Measurements from ENCODE around the gene ATG16L2.
A peak's percentile ranks its signal among the peaks of the same experiment; 100 is the strongest.
"Not testable (repeated sequence)": the region's sequence is repeated elsewhere in the genome, so short reads cannot be mapped to it uniquely, and the experiment has no call there.

ATG16L2 gene

DNA sequence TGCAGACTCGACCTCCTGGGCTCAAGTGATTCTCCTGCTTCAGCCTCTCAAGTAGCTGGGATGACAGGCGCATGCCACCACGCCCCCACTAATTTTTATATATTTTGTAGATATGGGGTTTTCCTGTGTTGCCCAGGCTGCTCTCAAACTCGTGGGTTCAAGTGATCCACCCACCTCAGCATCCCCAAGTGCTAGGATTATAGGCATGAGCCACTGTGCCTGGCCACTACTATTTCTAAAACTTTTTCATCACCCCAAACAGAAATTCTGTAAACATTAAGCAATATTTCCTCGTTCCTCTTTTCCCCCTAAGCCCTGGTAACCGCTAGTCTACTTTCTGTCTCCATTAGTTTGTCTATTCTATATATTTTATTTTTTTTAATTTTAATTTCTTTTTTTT, 9.0 kb upstream of the ATG16L2 start:
- DNase-seq (ENCODE audit: low spot score), result no peak

DNA sequence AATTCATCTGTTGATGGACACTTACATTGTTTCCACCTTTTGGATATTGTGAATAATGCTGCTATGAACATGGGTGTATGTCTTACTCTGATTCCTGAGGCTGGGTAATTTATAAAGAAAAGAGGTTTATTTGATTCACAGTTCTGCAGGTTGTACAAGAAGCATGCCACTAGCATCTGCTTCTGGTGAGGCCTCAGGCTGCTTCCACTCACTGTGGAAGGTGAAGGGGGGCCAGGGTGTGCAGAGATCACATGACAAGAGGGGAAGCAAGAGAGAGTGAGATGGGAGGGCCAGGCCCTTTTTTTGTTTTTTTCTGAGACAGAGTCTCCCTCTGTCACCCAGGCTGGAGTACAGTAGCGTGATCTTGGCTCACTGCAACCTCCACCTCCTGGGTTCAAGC, 7.8 kb upstream of the ATG16L2 start:
- not testable (repeated sequence) for DNase-seq (ENCODE audit: low spot score)

- no peak for DNase-seq (ENCODE audit: low spot score)
These were observed 7.1 kb upstream of the ATG16L2 start for GRCh38 chr11:72807021-72807693.

GRCh38 chr11:72807792-72808191, 6.4 kb upstream of the ATG16L2 start:
- DNase-seq (ENCODE audit: low spot score), result no peak

GRCh38 chr11:72808331-72808798, 5.8 kb upstream of the ATG16L2 start:
- DNase-seq (ENCODE audit: low spot score), result no peak

DNA sequence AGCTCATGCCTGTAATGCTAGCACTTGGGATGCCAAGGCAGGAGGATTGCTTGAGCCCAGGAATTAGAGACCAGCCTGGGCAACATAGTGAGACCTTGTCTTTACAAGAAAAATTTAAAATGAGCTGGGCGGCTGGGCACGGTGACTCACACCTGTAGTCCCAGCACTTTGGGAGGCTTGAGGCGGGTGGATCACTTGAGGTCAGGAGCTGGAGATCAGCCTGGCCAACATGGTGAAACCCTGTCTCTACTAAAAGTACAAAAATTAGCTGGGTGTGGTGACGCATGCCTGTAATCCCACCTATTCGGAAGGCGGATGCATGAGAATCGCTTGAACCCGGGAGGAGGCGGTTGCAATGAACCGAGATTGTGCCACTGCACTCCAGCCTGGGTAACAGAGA, 2.5 kb upstream of the ATG16L2 start:
- DNase-seq (ENCODE audit: low spot score), result not testable (repeated sequence)

- DNase-seq (ENCODE audit: low spot score), result no peak
These were observed 1.6 kb upstream of the ATG16L2 start for GRCh38 chr11:72812604-72812966.

GRCh38 chr11:72812967-72813739, 1.1 kb upstream of the ATG16L2 start:
- peak; percentile 92 for DNase-seq (ENCODE audit: low spot score)

- DNase-seq (ENCODE audit: low spot score), result peak; percentile 69
These were observed 398 bp upstream of the ATG16L2 start for GRCh38 chr11:72813740-72814285.

GRCh38 chr11:72815110-72815618, 953 bp downstream of the ATG16L2 start:
- no peak for DNase-seq (ENCODE audit: low spot score)

GRCh38 chr11:72816404-72816990, 2.3 kb downstream of the ATG16L2 start:
- no peak for DNase-seq (ENCODE audit: low spot score)

DNA sequence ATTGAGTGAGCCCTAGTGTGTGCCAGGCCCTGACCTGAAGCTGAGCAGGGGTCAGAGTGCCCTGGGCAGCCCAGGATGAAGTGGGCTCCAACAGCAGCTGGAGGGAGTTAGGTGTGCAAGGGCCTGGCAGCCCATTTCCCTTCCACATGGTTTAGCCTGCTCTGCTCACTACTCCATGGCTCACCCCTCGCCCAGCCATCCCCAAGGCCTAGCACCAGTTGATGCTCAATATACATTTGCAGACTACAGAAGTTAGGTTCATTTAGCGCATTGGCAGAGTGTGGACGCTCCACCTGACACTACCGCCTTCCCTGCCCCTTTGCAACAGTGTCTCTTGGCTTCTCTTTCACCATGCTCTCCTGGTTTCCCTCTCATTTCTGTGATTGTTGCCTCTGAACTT, 3.8 kb downstream of the ATG16L2 start:
- DNase-seq (ENCODE audit: low spot score), result no peak

DNA sequence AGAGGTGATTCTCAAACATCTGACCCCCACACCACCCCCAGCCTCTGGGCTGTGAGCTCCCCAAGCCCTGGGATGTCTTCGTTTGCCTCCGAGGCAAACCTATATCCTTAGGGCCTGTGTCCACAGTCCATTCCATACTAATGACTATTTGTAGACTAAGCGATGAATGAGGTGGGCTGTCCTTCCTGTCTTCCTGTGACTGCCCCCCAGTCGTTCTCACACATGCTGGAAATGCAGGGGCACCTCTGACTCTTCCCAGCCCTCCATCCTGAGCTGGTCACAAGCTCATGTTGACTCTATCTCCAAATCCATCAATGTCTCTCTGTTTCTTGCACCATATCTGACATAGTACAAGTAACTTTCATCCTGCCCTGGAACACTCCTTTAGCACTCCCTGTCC, 4.8 kb downstream of the ATG16L2 start:
- DNase-seq (ENCODE audit: low spot score), result no peak

GRCh38 chr11:72820439-72821139, 6.4 kb downstream of the ATG16L2 start:
- DNase-seq (ENCODE audit: low spot score), result no peak

DNA sequence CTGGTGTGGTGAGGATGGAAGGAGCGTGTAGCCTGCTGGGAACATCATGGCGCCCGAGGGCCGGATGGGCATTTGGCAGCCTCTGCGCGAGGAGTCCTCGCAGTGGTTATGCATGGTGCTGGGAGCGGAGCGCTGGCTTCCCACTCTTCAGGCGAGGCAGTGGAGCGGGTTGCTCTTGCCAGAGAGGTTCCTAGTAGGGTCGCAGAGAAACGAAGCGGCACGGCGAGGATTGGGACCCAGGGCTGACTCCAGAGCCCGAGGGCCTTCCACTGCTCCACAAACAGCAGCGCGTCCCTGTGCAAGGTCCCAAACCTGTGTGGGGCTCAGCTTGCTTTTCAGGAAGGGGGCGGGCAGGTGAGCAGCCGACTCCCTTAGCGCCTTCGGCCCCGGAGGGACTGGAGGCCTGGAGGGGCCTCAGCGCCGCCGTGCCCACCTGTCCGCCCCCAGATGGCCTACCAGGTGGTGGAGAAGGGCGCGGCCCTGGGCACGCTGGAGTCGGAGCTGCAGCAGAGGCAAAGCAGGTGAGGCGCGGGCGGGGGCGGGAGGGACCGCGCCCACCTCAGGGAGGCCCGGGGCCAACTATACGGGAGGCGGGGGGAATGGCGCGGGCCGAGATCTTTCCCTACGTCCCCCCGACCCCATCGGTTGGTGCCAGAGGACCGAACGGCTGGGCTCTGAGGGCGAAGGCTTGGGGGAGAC, 7.2 kb downstream of the ATG16L2 start:
- DNase-seq (ENCODE audit: low spot score), result no peak

GRCh38 chr11:72821920-72822799, 7.9 kb downstream of the ATG16L2 start:
- DNase-seq (ENCODE audit: low spot score), result peak; percentile 87

DNA sequence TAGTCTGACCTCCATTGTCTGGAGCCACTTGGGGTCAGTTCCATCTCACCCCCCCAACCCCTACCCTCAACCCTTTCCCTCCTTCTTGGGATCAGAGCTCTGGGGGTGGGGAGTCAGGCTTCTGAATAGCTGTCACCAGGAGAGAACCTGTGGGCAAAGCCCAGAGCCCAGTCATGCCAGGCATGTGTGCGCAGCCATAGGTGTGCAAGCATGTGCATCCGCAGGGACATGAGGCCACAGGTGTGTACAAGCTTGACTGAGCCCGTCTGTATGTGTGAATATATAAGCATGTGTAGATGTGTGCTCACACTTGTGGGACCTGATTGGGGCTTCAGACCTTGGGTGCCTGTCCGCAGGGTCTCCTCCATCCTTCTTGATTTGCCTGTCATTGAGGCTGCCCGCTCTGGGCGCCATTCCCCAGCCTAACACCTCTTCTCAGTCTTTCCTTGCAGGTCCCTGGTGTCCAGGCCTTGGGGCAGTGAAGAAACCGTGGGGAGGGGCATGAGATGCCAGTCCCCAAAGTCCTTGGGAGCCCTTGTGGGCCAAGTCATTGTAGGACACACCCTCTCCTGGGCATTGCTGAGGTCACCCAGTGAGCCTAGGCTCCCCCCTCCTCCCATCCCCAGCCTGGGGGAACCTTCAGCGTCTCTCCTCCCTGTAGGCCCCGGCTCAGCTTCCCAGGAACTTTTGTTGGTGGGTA, 9.0 kb downstream of the ATG16L2 start:
- peak; percentile 20 for DNase-seq (ENCODE audit: low spot score)

- no peak for DNase-seq (ENCODE audit: low spot score)
These were observed 9.8 kb downstream of the ATG16L2 start for GRCh38 chr11:72824020-72824419.

DNA sequence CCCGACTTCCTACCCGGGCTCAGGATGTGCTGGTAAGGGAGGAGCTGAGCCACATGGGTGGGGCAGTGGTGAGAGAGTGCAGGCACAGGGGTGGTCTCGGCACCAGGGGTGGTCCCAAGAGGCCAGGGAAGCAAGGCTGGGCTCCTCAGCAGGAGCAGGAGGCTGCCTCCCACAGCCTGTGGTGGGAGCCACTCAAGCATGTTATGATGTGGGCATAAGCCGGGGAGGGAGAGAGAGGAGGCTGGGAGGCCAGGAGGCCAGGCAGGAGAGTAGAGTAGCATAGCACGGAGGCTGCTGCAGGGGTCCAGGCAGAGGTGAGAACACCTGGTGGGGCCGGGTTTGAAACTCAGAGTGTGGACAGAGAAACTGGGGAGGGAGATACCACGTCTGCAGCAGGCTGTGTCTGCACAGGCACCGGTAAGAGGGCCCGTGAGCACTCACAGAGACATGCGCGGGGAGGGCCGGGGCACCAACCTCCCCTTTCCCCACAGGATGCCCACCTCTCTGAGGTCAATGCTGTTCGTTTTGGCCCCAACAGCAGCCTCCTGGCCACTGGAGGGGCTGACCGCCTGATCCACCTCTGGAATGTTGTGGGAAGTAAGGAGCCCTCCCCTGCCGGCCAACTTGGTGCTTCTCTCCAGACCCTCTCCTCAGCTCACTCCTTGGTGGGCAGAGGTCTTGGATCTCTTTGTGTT, 10.7 kb downstream of the ATG16L2 start:
- no peak for DNase-seq (ENCODE audit: low spot score)
